HG03097 (cell line): ENCODE measurements around the gene AGMO.

Experiments
- ATAC-seq: cut with Tn5 transposase; IDR thresholded peaks from one replicate; pipeline ENCODE4 v1.9.1; 2021; ENCODE audit not compliant: unreplicated experiment, low FRiP score

AGMO gene

GRCh38 chr7:15402436-15403136 lies 159.2 kb downstream of the AGMO start:
- ATAC-seq: no peak

DNA sequence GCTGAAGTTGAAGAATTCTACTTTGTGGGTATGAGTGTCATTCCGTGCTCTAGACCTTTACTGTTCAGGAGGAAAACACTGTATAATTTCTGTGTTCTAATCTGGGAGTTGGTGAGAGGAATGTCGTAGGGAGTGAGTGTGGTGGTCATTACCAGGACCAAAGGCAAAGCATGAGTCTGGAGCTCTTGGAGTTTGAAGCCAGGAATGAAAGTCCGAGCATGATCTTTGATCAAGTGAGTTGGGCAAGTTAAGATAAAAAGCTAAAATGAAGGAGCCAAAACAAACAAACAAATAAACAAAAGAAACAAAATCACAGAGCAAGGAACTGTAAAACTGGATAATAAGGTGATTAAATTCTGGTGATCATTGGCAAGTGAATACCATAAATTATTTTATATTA lies 161.4 kb downstream of the AGMO start:
- ATAC-seq: no peak

- no peak for ATAC-seq
These were observed 162.4 kb downstream of the AGMO start for GRCh38 chr7:15399441-15399840.

GRCh38 chr7:15397922-15398760 lies 163.7 kb downstream of the AGMO start:
- ATAC-seq: no peak

DNA sequence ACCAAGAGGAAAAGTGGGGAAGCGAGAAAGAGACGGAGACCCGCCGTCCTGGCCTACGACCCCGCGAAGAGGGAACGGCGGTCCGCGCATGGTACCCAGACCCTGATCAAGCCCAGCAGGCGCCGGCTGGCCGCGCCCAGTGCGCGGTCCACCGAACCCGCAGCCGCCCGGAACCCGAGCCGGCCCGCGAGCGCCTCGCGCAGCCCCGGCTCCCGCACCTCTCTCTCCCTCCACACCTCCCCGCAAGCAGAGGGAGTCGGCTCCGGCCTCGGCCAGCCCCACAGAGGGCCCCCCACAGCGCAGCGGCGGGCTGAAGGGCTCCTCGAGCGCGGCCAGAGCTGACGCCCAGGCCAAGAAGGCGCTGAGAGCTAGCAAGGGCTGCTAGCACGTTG lies 164.7 kb downstream of the AGMO start:
- ATAC-seq: no peak

- no peak for ATAC-seq
These were observed 165.3 kb downstream of the AGMO start for GRCh38 chr7:15396210-15397158.

DNA sequence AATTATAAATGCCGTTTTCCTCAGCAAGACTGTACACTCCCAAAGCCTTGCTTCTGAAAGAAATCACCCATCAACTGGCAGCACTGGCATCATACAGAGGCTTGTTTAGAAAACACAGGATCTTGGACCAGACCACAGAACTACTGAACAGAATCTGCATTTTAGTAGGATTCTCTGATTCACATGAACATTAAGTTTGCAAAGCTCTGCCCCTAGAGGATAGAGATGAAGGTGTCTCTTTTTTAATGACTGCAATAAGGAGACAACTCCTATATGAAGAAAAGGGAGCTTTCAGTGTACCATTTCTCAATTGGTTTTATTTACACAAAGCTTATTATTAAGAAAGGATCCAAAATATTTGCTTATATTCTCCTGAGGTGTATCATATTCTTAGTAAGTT lies 172.7 kb downstream of the AGMO start:
- no peak for ATAC-seq

DNA sequence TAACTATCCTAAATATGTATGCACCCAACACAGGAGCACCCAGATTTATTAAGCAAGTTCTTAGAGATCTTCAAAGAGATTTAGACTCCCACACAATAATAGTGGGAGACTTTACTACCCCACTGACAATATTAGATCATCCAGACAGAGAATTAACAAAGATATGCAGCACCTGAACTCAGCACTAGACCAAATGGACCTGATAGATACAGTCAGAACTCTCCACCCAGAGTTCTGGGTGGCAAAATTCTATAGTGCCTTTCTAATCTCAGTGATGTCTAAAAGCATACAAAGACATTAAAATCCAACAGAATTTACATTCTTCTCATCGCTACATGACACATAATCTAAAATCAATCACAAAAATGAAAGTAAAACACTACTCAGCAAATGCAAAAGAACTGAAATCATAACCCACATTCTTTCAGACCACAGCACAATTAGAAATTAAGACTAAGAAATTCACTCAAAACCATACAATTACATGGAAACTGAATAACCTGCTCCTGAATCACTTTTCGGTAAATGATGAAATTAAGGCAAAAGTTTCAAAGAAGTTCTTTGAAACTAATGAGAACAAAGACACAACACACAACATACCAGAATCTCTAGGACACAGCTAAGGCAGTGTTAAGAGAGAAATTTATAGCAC lies 183.2 kb downstream of the AGMO start:
- no peak for ATAC-seq

- ATAC-seq: no peak
These were observed 185.2 kb downstream of the AGMO start for GRCh38 chr7:15376600-15376999.

DNA sequence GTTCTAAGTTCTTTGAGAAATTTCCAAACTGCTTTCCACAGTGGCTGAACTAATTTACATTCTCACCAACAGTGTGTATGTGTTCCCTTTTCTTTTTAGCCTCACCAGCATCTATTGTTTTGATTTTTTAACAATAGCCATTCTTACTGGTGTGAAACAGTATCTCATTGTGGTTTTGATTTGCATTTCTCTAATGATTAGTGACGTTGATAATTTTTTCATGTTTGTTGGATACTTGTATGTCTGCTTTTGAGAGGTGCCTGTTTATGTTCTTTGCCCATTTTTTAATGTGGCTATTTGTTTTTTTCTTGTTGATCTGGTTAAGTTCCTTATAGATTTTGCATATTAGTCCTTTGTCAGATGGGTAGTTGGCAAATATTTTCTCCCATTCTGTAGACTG lies 191.4 kb downstream of the AGMO start:
- ATAC-seq: no peak

DNA sequence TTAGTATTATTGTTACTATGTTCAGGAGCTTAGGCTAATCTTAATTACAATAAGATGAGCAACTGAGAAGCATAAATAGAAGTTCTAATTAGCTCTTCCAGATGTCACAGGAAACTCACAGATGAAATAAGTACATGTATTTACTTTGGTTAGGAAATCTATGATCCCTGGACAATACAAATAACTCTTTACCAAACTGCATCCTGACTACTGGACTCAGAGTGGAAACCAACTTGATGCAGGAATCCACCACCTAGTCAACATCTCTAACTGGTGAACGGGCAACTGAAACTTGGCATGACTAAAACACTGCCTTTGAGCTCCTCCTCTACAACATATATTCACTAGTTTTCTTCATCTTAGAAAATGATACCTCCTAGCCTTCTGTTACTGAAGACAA lies 193.2 kb downstream of the AGMO start:
- ATAC-seq: no peak

- no peak for ATAC-seq
These were observed 193.9 kb downstream of the AGMO start for GRCh38 chr7:15367897-15368296.

DNA sequence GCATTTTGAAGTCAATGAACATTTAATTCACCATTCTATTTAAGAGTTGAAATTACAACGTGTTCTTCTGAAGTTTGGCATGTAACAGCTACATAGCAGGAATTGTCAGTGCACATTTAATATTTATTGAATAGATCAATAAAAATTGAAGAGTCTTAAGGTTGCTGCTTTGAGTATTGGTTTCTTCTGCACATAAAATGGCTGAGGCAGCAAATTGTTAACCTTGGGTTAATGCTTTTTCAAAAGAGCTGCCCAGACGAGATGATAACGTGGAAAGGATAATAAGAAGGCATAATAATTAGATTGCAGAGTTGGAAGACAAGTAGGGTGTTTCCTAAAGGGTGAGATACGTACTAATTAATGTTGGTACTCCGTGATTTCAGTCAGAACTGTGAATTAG lies 203.7 kb downstream of the AGMO start:
- no peak for ATAC-seq

- ATAC-seq: no peak
These were observed 209.2 kb downstream of the AGMO start for GRCh38 chr7:15352421-15353206.

- ATAC-seq: no peak
These were observed 216.6 kb downstream of the AGMO start for GRCh38 chr7:15345216-15345615.

DNA sequence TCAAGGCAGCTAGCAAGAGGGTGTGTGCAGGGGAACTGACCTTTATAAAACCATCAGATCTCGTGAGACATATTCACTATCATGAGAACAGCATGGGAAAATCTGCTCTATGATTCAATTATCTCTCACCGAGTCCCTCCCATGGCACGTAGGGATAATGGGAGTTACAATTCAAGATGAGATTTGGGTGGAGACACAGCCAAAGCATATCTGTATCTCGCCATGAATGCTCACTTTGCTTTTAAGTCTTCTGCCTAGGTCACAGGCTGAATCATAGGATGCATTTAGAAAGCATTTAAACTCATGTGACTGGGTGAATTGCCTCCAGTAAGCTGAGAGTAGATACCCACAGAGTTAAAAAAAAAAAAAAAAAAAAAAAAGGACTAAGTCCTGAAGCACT lies 220.0 kb downstream of the AGMO start:
- ATAC-seq: no peak

- ATAC-seq: no peak
These were observed 225.7 kb downstream of the AGMO start for GRCh38 chr7:15336146-15336545.

GRCh38 chr7:15335390-15335789 lies 226.4 kb downstream of the AGMO start:
- no peak for ATAC-seq

DNA sequence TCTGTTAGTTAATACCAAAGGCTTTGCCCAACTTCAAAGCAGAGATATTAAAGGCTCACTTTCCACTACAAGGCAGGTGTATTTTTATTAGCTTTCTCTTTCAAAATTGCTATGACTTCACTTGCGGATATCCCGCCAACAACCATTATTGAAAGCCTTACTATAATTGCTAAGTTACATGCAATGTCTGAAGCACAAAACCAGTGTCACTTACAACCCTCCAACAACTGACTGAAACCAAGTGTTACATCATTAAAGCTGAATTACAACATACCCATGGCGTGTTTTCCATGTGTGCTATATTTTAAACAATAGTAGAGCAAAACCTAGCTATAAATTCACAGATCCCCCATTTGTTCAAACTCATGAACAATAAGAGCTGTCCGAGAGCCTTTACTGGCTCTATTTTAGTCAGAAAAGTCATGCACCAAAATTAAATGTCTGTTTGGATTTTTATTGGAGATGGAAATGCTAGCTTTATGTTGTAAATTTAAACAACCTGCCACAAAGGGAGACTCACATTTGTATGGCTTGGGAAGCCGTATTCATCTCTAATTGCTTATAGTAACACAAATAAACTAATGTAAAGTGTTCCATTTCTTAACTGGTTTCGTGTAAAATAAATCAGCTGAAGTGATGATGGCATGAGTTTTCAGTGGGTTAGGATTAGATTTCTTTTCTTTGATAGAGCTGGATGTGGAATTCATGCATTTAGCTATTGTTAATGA lies 227.1 kb downstream of the AGMO start:
- ATAC-seq: no peak
